GDM1 (cell line): Measurements from ENCODE around the gene GRID2IP.
"Not testable (repeated sequence)": the region's sequence is repeated elsewhere in the genome, so short reads cannot be mapped to it uniquely, and the experiment has no call there.

Experiments used
- DNase-seq: peaks from one replicate; lab custom pipeline; 2025; lab: John Stamatoyannopoulos, UW

GRID2IP gene

DNA sequence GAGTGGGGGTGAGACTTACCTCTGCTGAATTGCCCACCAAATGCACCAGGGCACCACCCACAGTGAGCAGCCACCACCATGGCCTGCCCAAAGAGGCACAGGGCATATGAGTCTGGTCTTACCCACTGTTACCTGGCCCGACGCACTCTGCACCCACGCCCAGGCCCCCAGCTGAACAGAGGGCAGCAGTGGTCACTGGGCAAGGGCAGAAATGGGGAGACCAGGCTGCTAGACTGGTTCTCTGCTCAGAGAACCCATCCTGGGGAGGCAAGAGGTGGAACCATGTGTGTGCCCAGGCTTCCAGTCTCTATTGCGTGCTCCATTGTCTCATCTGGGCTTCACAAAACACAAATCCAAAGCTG lies 64.1 kb downstream of the GRID2IP start:
- no peak for DNase-seq

DNA sequence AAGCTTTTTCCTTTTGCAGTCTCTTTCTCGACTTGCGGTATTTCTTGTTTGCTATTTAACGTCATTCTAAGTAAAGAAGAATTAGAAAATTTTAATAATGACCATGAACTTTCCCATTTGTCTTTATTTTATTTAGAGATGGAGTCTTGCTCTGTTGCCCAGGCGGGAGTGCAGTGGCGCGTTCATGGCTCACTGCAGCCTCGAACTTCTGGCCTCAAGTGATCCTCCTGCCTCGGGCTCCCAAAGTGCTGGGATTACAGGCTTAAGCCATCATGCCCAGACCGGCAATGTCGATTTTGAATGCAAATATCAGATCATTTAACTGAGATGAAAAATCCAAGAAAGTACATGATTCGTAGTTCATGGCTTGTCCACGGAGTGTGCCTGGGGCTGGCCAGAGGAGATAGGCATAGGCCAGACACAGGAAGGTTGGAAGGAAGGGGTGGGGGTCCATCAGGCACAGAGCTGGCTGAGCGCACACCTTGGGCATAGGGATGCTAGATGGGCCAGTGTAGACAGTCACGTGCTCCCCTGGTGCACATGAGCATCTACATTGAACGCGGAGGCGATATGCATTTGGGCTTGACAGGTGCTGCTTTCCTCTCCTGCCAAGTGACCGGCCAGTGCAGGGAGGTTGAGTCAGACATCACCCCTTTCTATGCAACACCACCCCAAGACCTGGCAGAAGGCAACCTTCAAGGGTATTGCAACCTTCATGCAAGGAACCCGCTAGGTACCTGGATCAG lies 64.7 kb downstream of the GRID2IP start:
- DNase-seq = no peak

DNA sequence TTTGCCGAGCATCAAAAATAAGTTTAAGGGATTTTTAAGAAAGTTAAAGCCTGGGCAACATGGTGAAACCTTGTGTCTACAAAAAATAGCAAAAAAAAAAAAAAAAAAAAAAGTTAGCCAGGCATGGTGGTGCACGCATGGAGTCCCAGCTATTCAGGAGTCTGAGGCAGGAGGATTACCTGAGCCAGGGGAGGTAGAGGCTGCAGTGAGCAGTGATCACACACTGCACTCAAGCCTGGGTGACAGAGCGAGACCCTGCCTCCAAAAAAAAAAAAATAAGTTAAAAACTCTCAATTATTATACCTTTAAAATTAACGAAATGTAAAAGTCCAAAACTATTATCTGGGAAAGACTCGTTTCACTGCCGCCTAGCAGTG lies 68.5 kb downstream of the GRID2IP start:
- DNase-seq = no peak

- no peak for DNase-seq
These were observed 69.0 kb downstream of the GRID2IP start for GRCh38 chr7:6482307-6482706.

GRCh38 chr7:6481445-6481844 lies 69.8 kb downstream of the GRID2IP start:
- no peak for DNase-seq

DNA sequence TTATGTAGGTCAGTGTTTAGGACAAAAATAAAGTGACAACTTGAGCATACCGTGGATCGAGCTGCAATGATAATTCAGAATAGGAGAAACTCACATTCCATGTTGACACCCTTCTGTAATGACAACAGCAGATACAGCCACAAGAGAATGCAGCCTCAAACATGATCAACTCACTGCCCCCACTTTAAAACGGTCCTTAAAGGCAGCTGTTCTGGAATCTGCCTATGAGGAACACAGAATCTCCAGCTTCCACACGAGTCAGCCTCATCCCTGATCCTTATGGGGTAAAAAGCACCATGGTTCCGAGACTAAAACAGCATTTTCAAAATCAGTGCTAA lies 71.0 kb downstream of the GRID2IP start:
- no peak for DNase-seq

GRCh38 chr7:6479067-6479466 lies 72.2 kb downstream of the GRID2IP start:
- DNase-seq = no peak

DNA sequence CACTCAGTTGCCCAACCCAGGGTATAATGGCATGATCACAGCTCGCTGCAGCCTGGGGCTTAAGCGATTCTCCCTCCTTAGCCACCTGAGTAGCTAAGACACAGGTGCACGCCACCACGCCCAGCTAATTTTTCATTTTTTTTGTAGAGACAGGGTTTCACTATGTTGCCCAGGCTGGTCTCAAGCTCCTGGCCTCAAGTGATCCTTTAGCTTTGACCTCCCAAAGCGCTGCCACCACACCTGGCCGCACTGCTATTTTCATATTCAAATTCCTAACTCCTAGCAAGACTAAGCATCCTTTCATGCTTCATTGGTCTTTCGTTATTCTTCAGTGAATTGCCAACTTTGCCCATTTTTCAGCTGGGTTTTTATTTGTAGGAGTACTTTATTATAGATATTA lies 73.1 kb downstream of the GRID2IP start:
- no peak for DNase-seq

DNA sequence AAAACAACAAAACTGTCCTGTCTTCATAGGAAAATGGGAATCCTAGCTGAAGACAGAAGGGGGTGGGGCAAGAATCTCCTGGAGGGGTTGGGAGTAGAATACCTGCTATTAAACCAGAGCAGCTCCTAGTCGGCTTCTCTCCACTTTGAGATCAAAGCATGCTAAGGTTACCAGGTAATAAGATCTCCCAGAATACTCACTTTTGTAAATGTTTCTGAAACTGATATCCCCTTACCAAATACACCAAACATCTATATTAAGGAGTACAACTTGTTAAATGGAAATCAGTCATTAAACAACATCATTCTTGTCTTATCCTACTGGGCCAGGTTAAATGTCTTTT lies 74.0 kb downstream of the GRID2IP start:
- no peak for DNase-seq

DNA sequence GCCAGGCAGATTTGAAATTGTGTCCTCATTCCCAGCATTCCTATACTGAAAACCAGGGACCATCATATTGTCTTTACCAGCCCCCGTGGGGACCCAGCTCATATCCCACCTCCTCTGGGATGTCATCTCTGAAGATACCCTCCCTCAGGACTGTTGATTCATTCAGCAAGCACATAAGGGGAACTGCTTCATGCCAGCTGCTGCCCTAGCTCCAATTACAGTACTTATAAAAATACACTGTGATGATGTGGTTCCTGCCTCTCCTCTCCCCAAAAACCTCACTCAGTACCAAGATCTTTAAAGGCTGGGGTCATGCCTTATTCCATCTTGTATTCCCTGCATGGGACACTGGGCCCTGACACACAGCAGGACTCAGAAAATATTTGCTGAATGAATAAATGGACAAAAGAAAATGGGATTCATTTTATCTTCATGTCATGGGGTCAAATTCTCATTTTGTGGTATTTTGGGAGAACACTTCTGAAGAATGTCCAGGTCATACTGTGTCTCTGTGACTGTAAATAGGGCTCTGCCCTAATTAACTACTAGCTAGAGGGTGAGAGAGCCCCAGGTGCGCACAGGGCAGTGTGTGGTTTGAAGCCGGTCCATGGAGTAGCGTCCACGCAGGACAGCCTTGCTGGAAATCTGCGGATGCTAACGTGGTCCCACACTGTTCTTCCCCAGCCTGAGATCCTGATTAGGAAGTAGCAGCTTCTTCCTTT lies 74.5 kb downstream of the GRID2IP start:
- peak; percentile 21 for DNase-seq

GRCh38 chr7:6475433-6476186 lies 75.7 kb downstream of the GRID2IP start:
- no peak for DNase-seq

DNA sequence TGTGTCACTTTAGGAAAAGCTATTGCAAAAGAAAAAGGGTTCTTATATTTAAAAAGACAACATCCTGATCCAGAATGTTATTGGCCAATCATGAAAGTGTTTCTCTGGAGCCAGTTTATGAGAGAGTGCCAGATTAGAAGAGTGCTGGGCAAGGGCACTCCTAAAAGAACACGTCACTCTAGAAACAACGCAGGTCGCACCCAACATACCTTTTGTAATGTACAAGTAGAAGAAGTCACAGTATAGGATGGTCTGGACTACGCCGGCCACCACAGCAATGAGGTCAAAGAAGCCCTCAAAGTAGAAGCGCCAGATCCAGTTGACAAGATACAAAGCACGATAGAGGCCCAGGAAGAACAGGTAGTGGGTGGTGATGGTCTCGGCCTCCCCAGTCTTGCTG lies 85.4 kb downstream of the GRID2IP start:
- DNase-seq = no peak

GRCh38 chr7:6463609-6464008 lies 87.7 kb downstream of the GRID2IP start:
- not testable (repeated sequence) for DNase-seq

DNA sequence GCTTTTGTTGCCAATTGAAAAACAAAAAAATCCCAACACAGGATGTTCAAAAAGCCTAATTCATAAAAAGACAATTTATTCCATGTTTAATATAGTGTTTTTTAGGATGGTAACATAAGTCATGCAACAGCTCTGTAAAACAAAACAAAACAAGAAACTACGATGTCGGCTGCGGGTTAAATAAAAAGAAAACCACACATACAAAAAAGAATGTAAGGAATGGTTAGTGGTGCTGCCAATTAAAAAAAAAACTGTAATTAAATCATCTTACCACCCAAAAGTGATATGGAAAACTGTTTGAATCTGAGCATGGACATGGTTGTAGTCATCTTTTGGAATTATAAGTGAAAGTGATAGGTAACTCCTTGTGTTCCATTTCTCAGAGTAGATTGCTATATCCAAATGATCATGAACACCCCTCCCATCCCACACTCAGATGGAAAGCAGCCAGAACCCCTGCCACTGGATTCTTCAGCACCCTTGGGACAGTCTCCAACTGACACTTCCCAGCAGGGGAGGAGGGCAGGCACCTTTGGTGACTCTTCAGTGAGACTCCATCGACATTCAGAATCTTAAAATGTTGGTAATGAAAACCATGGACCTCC lies 89.2 kb downstream of the GRID2IP start:
- no peak for DNase-seq

DNA sequence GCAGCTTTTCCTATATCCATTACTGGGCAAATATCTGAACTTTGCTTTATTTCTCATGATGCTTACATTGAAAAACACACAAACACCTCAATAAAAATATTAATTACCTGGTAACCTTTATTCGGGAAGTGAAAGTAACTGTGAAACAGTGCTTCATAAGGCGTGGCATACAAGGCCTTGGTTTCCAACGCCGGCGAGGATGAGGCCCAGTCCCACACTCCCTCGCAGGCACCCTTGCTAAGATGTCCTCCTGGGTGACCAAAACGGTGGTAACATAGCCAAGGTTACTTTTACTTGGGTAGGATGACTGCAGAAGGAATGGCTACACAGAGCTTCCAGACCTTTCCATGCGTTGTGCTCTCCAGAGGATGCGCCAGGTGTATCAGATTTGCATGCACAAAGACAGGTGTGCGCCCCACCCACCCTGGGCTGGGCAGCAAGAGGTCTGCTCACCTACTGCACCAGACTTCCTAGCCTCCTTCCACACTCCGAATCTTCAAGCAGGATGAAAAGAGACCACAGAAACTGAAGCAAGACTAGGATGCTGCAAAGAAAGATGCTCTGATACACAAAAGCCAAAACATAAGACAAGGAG lies 90.2 kb downstream of the GRID2IP start:
- DNase-seq = no peak

GRCh38 chr7:6460303-6460702 lies 91.0 kb downstream of the GRID2IP start:
- no peak for DNase-seq

GRCh38 chr7:6458676-6459075 lies 92.6 kb downstream of the GRID2IP start:
- not testable (repeated sequence) for DNase-seq

- no peak for DNase-seq
These were observed 97.5 kb downstream of the GRID2IP start for GRCh38 chr7:6453734-6454133.

DNA sequence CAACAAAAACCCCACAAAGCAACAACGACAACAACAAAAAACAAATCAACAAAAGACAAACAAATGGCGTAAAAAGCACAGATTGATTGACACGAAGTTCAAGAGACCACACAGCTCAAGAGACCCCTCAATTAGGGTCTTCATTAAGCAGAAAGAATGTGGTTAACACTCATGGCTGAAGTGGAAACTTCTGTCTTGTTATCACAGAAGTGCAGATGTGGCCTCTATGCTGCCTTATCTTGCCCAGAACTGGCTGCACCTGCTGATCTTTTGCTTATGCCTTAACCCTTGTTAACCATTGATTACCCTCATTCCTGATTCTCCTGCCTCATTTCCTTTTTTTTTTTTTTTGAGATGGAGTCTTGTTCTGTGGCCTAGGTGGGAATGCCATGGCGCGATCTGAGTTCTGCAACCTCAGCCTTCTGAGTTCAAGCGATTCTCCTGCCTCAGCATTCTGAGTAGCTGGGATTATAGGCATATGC lies 100.0 kb downstream of the GRID2IP start:
- DNase-seq = no peak

GRCh38 chr7:6450591-6450990 lies 100.7 kb downstream of the GRID2IP start:
- DNase-seq = not testable (repeated sequence)

- not testable (repeated sequence) for DNase-seq
These were observed 101.4 kb downstream of the GRID2IP start for GRCh38 chr7:6449884-6450283.

DNA sequence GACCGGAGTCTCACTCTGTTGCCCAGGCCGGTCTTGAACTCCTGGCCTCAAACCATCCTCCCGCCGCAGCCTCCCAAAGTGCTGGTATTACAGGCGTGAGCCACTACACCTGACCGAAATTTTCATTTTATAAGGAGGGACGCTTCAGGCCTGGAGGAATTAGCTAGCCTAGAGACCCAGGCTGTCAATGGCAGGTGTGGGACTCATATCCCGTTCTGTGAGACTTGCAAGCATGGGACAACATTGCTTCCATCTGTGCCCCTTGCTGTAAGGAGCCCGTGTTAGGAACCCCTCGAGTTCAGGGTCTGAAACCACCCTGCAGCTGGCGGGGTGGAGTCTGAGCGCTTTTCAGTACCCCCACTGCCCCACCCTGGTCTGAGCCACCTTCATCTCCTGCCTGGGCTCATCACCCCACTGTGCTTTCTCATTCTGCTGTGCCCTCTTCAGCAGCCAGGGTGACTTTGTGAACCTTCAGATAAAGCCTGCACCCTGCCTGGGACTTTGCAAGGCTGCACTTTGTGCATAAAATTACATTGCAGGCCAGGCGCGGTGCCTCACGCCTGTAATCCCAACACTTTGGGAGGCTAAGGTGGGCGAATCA lies 102.2 kb downstream of the GRID2IP start:
- no peak for DNase-seq
